ENCODE results near the gene MAP2K5.

The MAP2K5 gene

GRCh38 chr15:67827562-67828277, 285.2 kb downstream of the MAP2K5 start:
- DNase-seq: peak; percentile 29

GRCh38 chr15:67828278-67828968, 285.9 kb downstream of the MAP2K5 start:
- DNase-seq: no peak

GRCh38 chr15:67828969-67829646, 286.6 kb downstream of the MAP2K5 start:
- no peak for DNase-seq

- no peak for DNase-seq
Measured at GRCh38 chr15:67829647-67830504, 287.4 kb downstream of the MAP2K5 start.

GRCh38 chr15:67831363-67831762, 288.9 kb downstream of the MAP2K5 start:
- no peak for DNase-seq

GRCh38 chr15:67832031-67832551, 289.6 kb downstream of the MAP2K5 start:
- no peak for DNase-seq

GRCh38 chr15:67832897-67833709, 290.6 kb downstream of the MAP2K5 start:
- no peak for DNase-seq

- no peak for DNase-seq
Measured at GRCh38 chr15:67833710-67834511, 291.4 kb downstream of the MAP2K5 start.

GRCh38 chr15:67834581-67835296, 292.2 kb downstream of the MAP2K5 start:
- no peak for DNase-seq

- DNase-seq: no peak
Measured at GRCh38 chr15:67835297-67836133, 293.0 kb downstream of the MAP2K5 start.

- DNase-seq: no peak
Measured at GRCh38 chr15:67836134-67836455, 293.6 kb downstream of the MAP2K5 start.

- DNase-seq: no peak
Measured at GRCh38 chr15:67836477-67836876, 294.0 kb downstream of the MAP2K5 start.

- no peak for DNase-seq
Measured at GRCh38 chr15:67836955-67837354, 294.5 kb downstream of the MAP2K5 start.

GRCh38 chr15:67838789-67839332, 296.4 kb downstream of the MAP2K5 start:
- DNase-seq: no peak

GRCh38 chr15:67839499-67839928, 297.0 kb downstream of the MAP2K5 start:
- DNase-seq: no peak

- DNase-seq: peak; percentile 97
Measured at GRCh38 chr15:67839929-67840748, 297.6 kb downstream of the MAP2K5 start, which contains the start of gene RNU6-1. Gene RNU6-1, minus strand, starts transcription at chr15:67840045.

GRCh38 chr15:67840749-67841512, 298.4 kb downstream of the MAP2K5 start:
- no peak for DNase-seq

- no peak for DNase-seq
Measured at GRCh38 chr15:67841513-67841762, 298.9 kb downstream of the MAP2K5 start.

All from activated CD4-positive, CD25-positive, alpha-beta regulatory T cell treated with anti-CD3 and anti-CD28 coated beads, Interleukin-2, amount 50 U/mL, for 72 hours (primary cell).